RPMI7951 (cell line): ENCODE measurements around the gene ATP5PD. TPM values are rescaled to one million over a fixed set of nuclear protein-coding genes. Genes with fewer than 3 reads are reported as not detected.

Experiments used
- DNase-seq: peaks from one replicate; pipeline ENCODE4 v3.0.0-alpha.2; 2012; ENCODE audit warnings: low read depth
- total RNA-seq: library from RNA; depleted of rRNA; stranded (reverse); fragments of >200 nt; shearing (Covaris generic); gene quantifications from 2 replicates; pipeline ENCODE4 v1.2.3, GENCODE V29; 2014; rRNA removed

ATP5PD gene
- total RNA-seq, 1 experiment from 2014 or later: 369 TPM

GRCh38 chr17:74995847-74996246 lies 50.9 kb downstream of the ATP5PD start:
- DNase-seq: no peak

- no peak for DNase-seq
Measured at GRCh38 chr17:74994440-74994839, 52.3 kb downstream of the ATP5PD start.

- DNase-seq: no peak
Measured at GRCh38 chr17:74992223-74992622, 54.5 kb downstream of the ATP5PD start.

GRCh38 chr17:74990581-74991105 lies 56.1 kb downstream of the ATP5PD start:
- no peak for DNase-seq

Other genes starting within 250 kb of the ATP5PD start
- not detected in 2 replicates for gene GRIN2C, start 187.1 kb downstream of the ATP5PD start, total RNA-seq
- 3.4 and 6.1 TPM in 2 replicates for gene FDXR, start 174.0 kb downstream of the ATP5PD start, total RNA-seq
- not detected in 2 replicates for gene FADS6, start 153.3 kb downstream of the ATP5PD start, total RNA-seq
- not detected in 2 replicates for gene USH1G, start 123.7 kb downstream of the ATP5PD start, total RNA-seq
- not detected in 2 replicates for gene OTOP2, start 122.7 kb downstream of the ATP5PD start, total RNA-seq
- not detected in 2 replicates for gene OTOP3, start 111.1 kb downstream of the ATP5PD start, total RNA-seq
- gene HID1, start 74.2 kb downstream of the ATP5PD start, total RNA-seq: 0.10 and 0.60 TPM in 2 replicates
- 8.4 and 8.9 TPM in 2 replicates for gene CDR2L, start 59.3 kb downstream of the ATP5PD start, total RNA-seq
- gene MRPL58, start 34.3 kb downstream of the ATP5PD start, total RNA-seq: 48.8 and 69.0 TPM in 2 replicates
- gene KCTD2, start 256 bp upstream of the ATP5PD start, total RNA-seq: 11.8 and 13.5 TPM in 2 replicates
- 6.6 and 8.8 TPM in 2 replicates for gene SLC16A5, start 41.0 kb upstream of the ATP5PD start, total RNA-seq
- gene ARMC7, start 63.0 kb upstream of the ATP5PD start, total RNA-seq: 3.7 and 4.3 TPM in 2 replicates
- 78.1 and 78.9 TPM in 2 replicates for gene NT5C, start 84.8 kb upstream of the ATP5PD start, total RNA-seq
- gene JPT1, start 107.5 kb upstream of the ATP5PD start, total RNA-seq: 281 and 336 TPM in 2 replicates
- 128 and 141 TPM in 2 replicates for gene SUMO2, start 136.0 kb upstream of the ATP5PD start, total RNA-seq
- gene NUP85, start 158.7 kb upstream of the ATP5PD start, total RNA-seq: 58.0 and 62.7 TPM in 2 replicates
- gene GGA3, start 214.6 kb upstream of the ATP5PD start, total RNA-seq: 6.4 and 8.4 TPM in 2 replicates
- 54.8 and 58.2 TPM in 2 replicates for gene MRPS7, start 214.9 kb upstream of the ATP5PD start, total RNA-seq
- 7.4 and 9.3 TPM in 2 replicates for gene MIF4GD, start 224.3 kb upstream of the ATP5PD start, total RNA-seq
- 7.3 and 7.9 TPM in 2 replicates for gene SLC25A19, start 242.5 kb upstream of the ATP5PD start, total RNA-seq